GM06990 (cell line): ENCODE data around the gene ZNF726.
"Not testable (repeated sequence)": the region's sequence is repeated elsewhere in the genome, so short reads cannot be mapped to it uniquely, and the experiment has no call there.

Source experiments
- DNase-seq: peaks from one replicate; pipeline ENCODE4 v3.0.0-alpha.2; 2011; ENCODE audit not compliant: insufficient read length; ENCODE audit errors: extremely low read depth
- H3K27me3 ChIP-seq: replicated peaks from 2 replicates; pipeline ENCODE4 v1.6.0; 2011; ENCODE audit warnings: low read length; ENCODE audit not compliant: control insufficient read depth, insufficient read depth
- H3K36me3 ChIP-seq: 2 replicates; pipeline ENCODE4 v1.5.1; 2011; ENCODE audit warnings: low read length; ENCODE audit not compliant: control insufficient read depth, insufficient read depth
- H3K4me3 ChIP-seq: replicated peaks from 2 replicates; pipeline ENCODE4 v1.5.1; 2011; ENCODE audit warnings: low read depth, mild to moderate bottlenecking, control low read depth, low read length
- CTCF ChIP-seq: IDR thresholded peaks from 2 replicates; pipeline ENCODE4 v1.5.1; 2011; ENCODE audit warnings: low read length, control low read depth, mild to moderate bottlenecking, inconsistent platforms; ENCODE audit not compliant: insufficient read depth, poor library complexity, severe bottlenecking

ZNF726 gene

GRCh38 chr19:23946569-23946968 is 31.9 kb downstream of the ZNF726 start:
- Histone ChIP-seq H3K27me3 (no peaks in the 10 kb centered on the region), H3K36me3 (no peaks in the 10 kb centered on the region), H3K4me3 (no peak overlapping the region)
- no peak for TF ChIP-seq CTCF
- DNase-seq, result no peak

GRCh38 chr19:23949611-23950010 is 34.9 kb downstream of the ZNF726 start:
- DNase-seq, result no peak
- no peaks in the 10 kb centered on the region for H3K27me3 ChIP-seq
- H3K36me3 ChIP-seq, result no peaks in the 10 kb centered on the region
- no peak overlapping the region for H3K4me3 ChIP-seq
- TF ChIP-seq CTCF, result no peak

GRCh38 chr19:23956051-23956450 is 41.4 kb downstream of the ZNF726 start:
- Histone ChIP-seq H3K4me3 (no peak overlapping the region), H3K27me3 (no peaks in the 10 kb centered on the region), H3K36me3 (no peaks in the 10 kb centered on the region)
- no peak for DNase-seq
- TF ChIP-seq CTCF, result no peak

- TF ChIP-seq CTCF, result no peak
- Histone ChIP-seq H3K36me3 (no peaks in the 10 kb centered on the region), H3K4me3 (no peak overlapping the region), H3K27me3 (no peaks in the 10 kb centered on the region)
- no peak for DNase-seq
These were observed 43.1 kb downstream of the ZNF726 start for GRCh38 chr19:23957660-23958281.

- not testable (repeated sequence) for DNase-seq, H3K4me3 ChIP-seq, H3K36me3 ChIP-seq, H3K27me3 ChIP-seq
These were observed 48.7 kb downstream of the ZNF726 start for GRCh38 chr19:23963396-23963795.

GRCh38 chr19:23963881-23964280 is 49.2 kb downstream of the ZNF726 start:
- H3K27me3 ChIP-seq, H3K36me3 ChIP-seq, H3K4me3 ChIP-seq, DNase-seq: not testable (repeated sequence)

GRCh38 chr19:23964334-23964733 is 49.6 kb downstream of the ZNF726 start:
- H3K36me3 ChIP-seq, H3K4me3 ChIP-seq, DNase-seq, H3K27me3 ChIP-seq: not testable (repeated sequence)
